PFSK-1 (cell line): ENCODE data around the gene LTBP2.

Experiments used
- POLR2AphosphoS5 ChIP-seq: IDR thresholded peaks from 2 replicates; pipeline ENCODE4 v1.6.1; 2012; ENCODE audit warnings: low read depth, mild to moderate bottlenecking, control low read depth, low read length, moderate library complexity
- REST ChIP-seq, 2 experiments: IDR thresholded peaks; 2 replicates each; pipeline versions ENCODE4 v1.6.1 to v1.8.0; 2011 to 2012; ENCODE audit warnings: low read depth in 2 of 2, low read length in 2 of 2, control low read depth in 1 of 2, inconsistent platforms in 1 of 2, mild to moderate bottlenecking in 1 of 2, moderate library complexity in 1 of 2; ENCODE audit not compliant: insufficient read depth in 1 of 2

GRCh38 chr14:74518221-74518620, 93.8 kb downstream of the LTBP2 start:
- TF ChIP-seq POLR2AphosphoS5: no peak
- no peak for TF ChIP-seq REST (IDR thresholded peaks at IDR 0.05; ENCODE audit: insufficient read depth in 1 of 2, low read depth in 2 of 2, low read length in 2 of 2)
